Adipocyte (in vitro differentiated cells): Measurements from ENCODE around the gene ZBED5.
A peak's percentile ranks its signal among the peaks of the same experiment; 100 is the strongest.

Source experiments
- DNase-seq: peaks from one replicate; pipeline ENCODE4 v3.0.0-alpha.2; 2015; ENCODE audit warnings: low read depth
- H3K27me3 ChIP-seq: replicated peaks from 2 replicates; pipeline ENCODE4 v1.7.0; 2013; ENCODE audit warnings: mild to moderate bottlenecking, low read length, moderate library complexity; ENCODE audit not compliant: control insufficient read depth, insufficient read depth
- H3K36me3 ChIP-seq: 2 replicates; pipeline ENCODE4 v1.7.0; 2013; ENCODE audit warnings: low read length, mild to moderate bottlenecking, moderate library complexity; ENCODE audit not compliant: control insufficient read depth, insufficient read depth, severe bottlenecking
- H3K4me1 ChIP-seq: 2 replicates; pipeline ENCODE4 v1.7.0; 2013; ENCODE audit warnings: mild to moderate bottlenecking, low read length, moderate library complexity; ENCODE audit not compliant: control insufficient read depth, insufficient read depth
- H3K4me3 ChIP-seq: 2 replicates; pipeline ENCODE4 v1.7.0; 2013; ENCODE audit warnings: mild to moderate bottlenecking, low read length, moderate library complexity
- H3K9ac ChIP-seq: 2 replicates; pipeline ENCODE4 v1.7.0; 2013; ENCODE audit warnings: mild to moderate bottlenecking, low read length, moderate library complexity
- H3K9me3 ChIP-seq: 2 replicates; pipeline ENCODE4 v1.7.0; 2013; ENCODE audit warnings: mild to moderate bottlenecking, low read length, moderate library complexity; ENCODE audit not compliant: control insufficient read depth

Gene ZBED5

DNA sequence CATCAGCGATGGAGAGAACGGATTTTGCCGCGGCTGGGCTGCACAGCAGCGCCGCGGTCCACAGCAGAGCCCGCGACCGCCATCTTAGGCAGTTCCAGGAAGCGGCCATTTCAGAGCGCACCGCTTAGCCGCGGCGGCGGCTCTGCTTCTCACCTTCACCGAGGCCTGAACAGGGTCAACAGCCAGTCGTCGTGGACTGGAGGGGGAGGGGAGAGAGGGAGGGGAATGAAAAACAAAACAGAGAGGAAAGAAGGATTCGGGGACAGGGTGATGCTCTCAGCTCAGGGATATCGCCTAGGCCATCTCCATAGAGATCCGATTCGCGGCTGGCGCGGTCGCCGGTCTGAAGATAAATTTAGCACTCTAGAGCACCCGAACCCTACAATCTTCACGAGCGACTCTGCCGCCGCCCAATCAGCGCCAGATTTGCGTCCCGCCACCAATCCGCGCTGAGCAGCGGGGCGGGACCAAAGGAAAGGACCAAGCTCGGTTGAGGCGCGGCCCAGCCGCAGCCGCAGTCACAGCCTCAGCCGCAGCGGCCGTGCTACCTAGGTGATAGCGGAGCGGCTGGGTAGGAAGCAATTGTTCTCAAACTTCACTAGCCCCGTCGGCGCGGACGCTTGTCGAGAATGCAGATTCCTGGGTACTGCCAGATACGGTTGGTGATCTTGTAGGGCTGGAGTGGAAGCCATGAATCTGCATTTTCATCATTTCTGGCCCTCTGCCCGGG lies at the start of gene ZBED5:
ZBED5 (minus strand) TSS at position 345 of the 730 bp plus-strand sequence. CDS start 3,108 bp downstream, outside the sequence.
- no peaks in the 10 kb centered on the region for H3K27me3 ChIP-seq
- peak; percentile 98 for DNase-seq
- H3K4me3 ChIP-seq, result peak within 1 kb of the TSS; percentile 99
- H3K9me3 ChIP-seq, result no peaks in the 10 kb centered on the region
- H3K9ac ChIP-seq, result peak within 1 kb of the TSS; percentile 99
- peaks cover 13% of the 10 kb centered on the region for H3K4me1 ChIP-seq
- peaks cover 32% of the 10 kb centered on the region for H3K36me3 ChIP-seq

DNA sequence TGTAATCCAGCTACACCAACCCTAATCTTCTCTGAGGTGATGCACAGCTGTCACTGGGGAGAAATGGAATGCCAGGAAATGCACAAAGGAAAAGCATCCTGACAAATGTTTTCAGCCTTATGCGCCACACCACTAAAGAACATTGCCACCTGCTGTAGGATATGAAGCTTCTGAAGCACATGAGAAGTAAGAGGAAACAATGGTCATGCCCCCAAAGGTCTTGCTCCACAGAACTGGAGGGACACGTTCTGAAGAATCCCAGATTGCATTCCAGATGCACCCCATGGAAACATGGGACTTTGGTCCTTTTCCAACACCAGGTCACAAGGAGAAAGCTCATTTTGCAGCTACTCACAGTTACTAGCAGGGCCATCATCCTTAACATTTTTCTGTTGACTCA lies 48.7 kb upstream of the ZBED5 start:
- H3K9ac ChIP-seq, result no peak overlapping the region
- no peaks in the 10 kb centered on the region for H3K9me3 ChIP-seq

DNA sequence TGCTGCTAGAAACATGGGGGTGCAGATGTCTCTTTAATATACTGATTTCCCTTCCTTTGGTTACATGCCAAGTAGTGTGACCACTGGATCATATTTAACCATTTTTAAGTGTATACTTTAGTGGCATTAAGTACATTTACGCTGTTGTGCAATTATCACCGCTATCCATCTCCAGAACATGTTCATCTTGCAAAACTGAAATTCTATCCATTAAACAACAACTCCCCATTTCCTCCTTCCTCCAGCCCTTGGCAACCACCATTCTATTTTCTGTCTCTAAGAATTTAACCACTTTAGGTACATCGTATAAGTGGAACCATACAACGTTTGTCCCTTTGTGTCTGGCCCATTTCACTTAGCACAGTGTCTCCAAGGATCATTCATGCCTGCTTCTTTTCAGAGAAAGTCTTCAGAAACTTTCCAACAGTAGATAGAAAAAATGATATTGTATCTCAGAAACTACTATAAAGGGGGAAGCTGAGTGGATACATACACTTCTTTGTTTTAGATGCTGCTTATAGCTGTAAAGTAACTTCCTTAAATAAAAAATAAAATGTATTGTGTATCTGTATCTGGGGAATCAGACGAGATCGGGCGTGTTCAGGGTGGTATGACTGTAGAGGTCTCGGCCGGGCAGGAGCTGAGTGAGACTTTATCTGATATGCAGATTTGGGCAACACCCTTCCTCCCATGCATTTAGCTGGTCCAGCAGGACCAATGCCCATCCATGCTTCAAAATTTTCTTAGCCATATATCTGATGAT lies 44.6 kb upstream of the ZBED5 start:
- H3K4me3 ChIP-seq, result no peak overlapping the region
- no peak for DNase-seq
- no peaks in the 10 kb centered on the region for H3K9me3 ChIP-seq
- H3K4me1 ChIP-seq, result peaks cover 50% of the 10 kb centered on the region
- no peaks in the 10 kb centered on the region for H3K27me3 ChIP-seq
- no peaks in the 10 kb centered on the region for H3K36me3 ChIP-seq
- H3K9ac ChIP-seq, result no peak overlapping the region

More for the DNA sequence above, 48.7 kb upstream of the ZBED5 start:
- DNase-seq, result peak; percentile 23
- no peak overlapping the region for H3K4me3 ChIP-seq
- no peaks in the 10 kb centered on the region for H3K27me3 ChIP-seq
- H3K4me1 ChIP-seq, result peaks cover 22% of the 10 kb centered on the region
- no peaks in the 10 kb centered on the region for H3K36me3 ChIP-seq

DNA sequence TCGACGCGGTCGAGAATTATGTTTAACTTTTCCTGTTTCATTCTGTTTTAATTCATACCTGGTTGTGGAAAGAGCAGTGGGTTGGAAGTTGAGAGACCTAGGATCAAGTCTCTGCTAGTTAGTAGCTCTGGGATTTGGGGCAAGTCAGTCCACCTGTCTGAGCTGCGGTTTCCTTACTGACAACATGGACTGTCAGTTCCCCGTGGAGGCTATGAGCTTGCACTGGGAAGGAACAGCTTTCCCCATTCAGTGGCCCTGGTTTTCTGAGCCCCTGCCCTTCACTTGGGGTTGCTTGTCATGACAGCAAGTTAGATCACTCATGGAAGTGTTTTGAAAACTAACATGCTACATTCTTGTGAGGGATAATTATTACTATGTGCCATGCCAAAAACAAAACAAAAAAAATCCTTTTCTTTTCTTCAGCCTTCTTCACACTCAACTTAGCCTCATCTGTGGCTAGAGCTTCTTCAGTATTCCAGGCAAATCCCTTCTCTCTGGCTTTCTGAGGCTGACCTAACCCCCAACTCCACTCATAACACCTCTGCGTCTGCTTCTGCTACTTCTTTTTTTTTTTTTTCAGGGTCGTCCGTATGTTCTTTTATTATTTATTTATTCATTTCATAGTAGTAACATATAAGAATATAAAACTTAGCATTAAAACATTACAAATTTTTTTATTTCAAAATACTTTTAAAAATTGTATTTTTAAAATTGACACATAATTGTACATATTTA lies 43.0 kb upstream of the ZBED5 start:
- Histone ChIP-seq H3K36me3 (no peaks in the 10 kb centered on the region), H3K4me1 (peaks cover 37% of the 10 kb centered on the region), H3K4me3 (peak overlapping the region; percentile 61), H3K9ac (peak overlapping the region; percentile 88), H3K9me3 (no peaks in the 10 kb centered on the region), H3K27me3 (no peaks in the 10 kb centered on the region)
- peak; percentile 36 for DNase-seq

DNA sequence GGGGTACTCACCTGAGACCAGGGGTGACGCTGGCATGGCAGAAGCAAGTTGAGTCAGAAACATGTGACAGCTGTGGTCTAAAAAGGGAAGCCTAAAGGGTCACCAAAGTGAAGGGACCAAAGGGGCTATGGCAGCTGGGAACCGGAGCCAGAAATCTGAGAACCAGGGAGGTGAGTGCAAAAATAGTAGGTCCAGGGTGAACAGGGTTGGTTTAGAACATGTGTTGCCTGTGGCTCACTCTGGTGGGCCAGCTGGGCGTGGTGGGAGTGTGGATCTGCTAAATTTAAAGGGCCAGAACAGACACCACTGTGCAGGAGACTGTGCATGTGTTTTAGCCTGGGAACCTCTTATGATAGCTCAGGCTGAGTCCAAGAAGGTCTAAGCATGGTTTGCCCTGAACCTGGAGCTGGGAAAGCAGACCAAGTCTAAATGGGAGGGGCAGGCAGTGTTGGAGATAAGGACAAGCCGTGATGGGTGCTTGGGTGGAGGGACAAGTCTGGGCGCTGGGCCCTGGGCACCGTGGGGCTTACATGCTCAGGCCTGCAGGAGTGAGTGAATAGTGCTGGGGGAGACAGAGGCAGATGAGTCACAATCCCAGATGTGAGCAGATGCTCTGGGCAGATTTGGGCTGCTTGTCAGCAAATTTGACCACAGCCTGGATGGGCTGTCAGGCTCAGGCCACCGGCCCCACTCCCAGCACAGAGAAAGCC lies 41.4 kb upstream of the ZBED5 start:
- DNase-seq, result no peak

DNA sequence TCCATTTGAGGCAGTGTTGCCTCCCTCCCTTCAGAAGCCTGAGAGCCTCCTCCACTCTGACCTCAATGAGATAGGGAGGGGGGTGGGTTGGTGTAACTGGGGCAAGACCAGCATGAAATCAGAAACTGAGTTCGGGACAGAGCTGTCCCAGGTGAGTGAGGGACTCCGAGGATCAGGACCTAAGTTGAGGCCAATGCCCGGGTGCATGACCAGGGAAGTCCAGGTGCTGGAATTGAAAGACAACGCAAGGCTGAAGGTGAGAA lies 40.8 kb upstream of the ZBED5 start:
- no peaks in the 10 kb centered on the region for H3K36me3 ChIP-seq
- no peaks in the 10 kb centered on the region for H3K9me3 ChIP-seq
- H3K9ac ChIP-seq, result peak overlapping the region; percentile 88
- H3K4me3 ChIP-seq, result peak overlapping the region; percentile 61
- H3K4me1 ChIP-seq, result peaks cover 53% of the 10 kb centered on the region
- no peak for DNase-seq
- no peaks in the 10 kb centered on the region for H3K27me3 ChIP-seq

More for the DNA sequence above, 41.4 kb upstream of the ZBED5 start:
- H3K9ac ChIP-seq, result peak overlapping the region; percentile 88
- no peaks in the 10 kb centered on the region for H3K36me3 ChIP-seq
- H3K9me3 ChIP-seq, result no peaks in the 10 kb centered on the region
- H3K4me3 ChIP-seq, result peak overlapping the region; percentile 61
- H3K27me3 ChIP-seq, result no peaks in the 10 kb centered on the region
- H3K4me1 ChIP-seq, result peaks cover 48% of the 10 kb centered on the region

DNA sequence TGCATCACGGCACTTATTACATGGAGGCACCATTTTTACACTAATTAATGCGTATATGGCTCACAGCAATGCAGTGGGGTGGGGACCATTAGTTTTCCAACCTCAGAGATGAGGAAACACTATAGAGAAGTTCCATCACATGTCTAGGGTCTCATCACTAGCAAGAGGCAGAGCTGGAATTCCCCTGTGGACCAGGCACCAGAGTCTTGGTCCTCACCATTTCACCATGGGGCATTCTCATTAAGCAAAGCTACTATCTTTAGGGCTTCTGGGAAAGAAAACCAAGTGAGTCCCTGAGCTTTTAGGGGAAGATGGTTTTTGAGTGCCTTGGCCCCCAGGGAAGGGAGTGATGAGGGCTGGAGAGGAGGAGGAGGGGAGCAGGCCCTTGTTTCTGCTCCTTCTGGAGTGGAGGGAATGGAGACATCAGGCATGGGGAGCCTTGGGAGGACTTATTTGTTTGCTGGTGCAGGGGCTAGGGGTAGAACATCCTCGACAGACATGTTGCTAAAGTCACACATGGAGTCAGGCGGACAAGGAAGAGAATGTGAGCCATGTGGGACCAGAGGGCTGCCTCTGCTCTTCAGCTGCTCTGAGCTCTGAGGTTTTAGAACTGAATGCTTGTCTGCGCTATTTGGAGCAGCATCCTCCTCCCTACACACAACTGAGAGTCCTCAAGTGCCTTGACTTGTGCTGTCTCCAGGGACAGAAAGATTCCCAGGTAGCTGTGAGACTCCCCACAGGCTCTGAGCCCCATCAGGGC lies 40.3 kb upstream of the ZBED5 start:
- Histone ChIP-seq H3K36me3 (no peaks in the 10 kb centered on the region), H3K27me3 (no peaks in the 10 kb centered on the region), H3K4me1 (peaks cover 58% of the 10 kb centered on the region), H3K9ac (peak overlapping the region; percentile 88), H3K9me3 (no peaks in the 10 kb centered on the region), H3K4me3 (no peak overlapping the region)
- peak; percentile 28 for DNase-seq

DNA sequence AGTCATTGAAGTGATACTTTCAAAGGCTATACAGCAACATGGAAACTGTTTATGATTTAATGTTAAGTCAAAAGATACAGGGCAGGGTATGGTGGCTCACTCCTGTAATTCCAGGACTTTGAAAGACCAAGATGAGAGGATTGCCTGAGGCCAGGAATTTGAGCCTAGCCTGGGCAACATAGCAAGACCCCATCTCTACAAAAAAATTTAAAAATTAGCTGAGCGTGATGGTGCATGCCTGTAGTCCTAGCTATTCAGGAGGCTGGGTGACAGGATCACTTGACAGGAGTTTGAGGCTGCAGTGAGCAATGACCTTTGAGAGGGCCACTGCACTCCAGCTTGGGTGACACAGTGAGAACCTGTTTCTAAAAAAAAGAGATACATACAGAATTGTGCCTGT lies 39.3 kb upstream of the ZBED5 start:
- H3K27me3 ChIP-seq, result no peaks in the 10 kb centered on the region
- H3K9me3 ChIP-seq, result no peaks in the 10 kb centered on the region
- H3K4me3 ChIP-seq, result no peak overlapping the region
- H3K9ac ChIP-seq, result no peak overlapping the region
- no peak for DNase-seq
- no peaks in the 10 kb centered on the region for H3K36me3 ChIP-seq
- H3K4me1 ChIP-seq, result peaks cover 58% of the 10 kb centered on the region

DNA sequence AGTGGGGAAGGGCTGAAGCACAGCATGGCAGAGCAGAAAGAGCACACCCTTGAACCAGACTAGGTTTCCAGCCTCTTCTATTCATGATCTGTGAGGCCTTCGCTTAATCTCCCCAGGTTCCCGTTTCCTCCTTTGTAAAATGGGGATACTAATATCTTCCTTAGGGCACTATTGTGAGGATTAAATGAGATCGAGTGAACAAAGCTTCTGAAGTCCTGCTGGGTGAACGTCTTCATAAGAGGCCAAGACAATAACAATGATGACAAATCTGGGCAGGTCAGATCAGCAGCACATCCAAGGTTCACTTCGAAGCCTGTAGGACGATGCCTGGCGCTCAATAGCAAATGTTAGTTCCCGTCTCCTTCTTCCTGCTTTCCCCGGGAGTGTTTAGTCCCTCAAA lies 38.6 kb upstream of the ZBED5 start:
- Histone ChIP-seq H3K9ac (no peak overlapping the region), H3K36me3 (no peaks in the 10 kb centered on the region), H3K27me3 (no peaks in the 10 kb centered on the region), H3K9me3 (no peaks in the 10 kb centered on the region), H3K4me3 (no peak overlapping the region), H3K4me1 (peaks cover 58% of the 10 kb centered on the region)
- DNase-seq, result no peak

DNA sequence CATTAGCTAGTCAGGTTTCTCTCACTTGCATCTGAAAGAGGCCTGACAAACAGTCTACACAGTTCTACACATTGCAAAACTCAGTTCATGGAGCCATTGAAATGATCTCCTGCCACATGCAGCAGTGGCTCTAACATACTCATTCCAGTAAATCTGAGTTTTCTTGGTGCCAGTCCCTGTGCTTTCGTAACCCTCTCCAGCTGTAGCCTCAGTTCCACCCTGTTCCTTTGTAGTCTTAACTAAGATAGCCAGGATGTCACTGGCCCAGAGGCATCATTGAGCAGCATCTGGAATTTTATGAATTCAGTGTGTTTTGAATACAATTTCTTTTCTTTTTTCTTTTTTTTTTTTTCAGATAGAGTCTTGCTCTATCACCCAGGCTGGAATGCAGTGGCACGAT lies 37.4 kb upstream of the ZBED5 start:
- no peak overlapping the region for H3K4me3 ChIP-seq
- H3K36me3 ChIP-seq, result no peaks in the 10 kb centered on the region
- H3K9ac ChIP-seq, result no peak overlapping the region
- H3K9me3 ChIP-seq, result no peaks in the 10 kb centered on the region
- no peak for DNase-seq
- no peaks in the 10 kb centered on the region for H3K27me3 ChIP-seq
- peaks cover 46% of the 10 kb centered on the region for H3K4me1 ChIP-seq
